AG09309 (cell line): Measurements from ENCODE around the gene ARFGEF2.
"Not testable (repeated sequence)": the region's sequence is repeated elsewhere in the genome, so short reads cannot be mapped to it uniquely, and the experiment has no call there.

ENCODE experiments used
- DNase-seq: peaks from one replicate; pipeline ENCODE4 v3.0.0-alpha.2; 2010; ENCODE audit warnings: low read depth
- H3K4me3 ChIP-seq: 2 replicates; pipeline ENCODE4 v1.5.1; 2011; ENCODE audit warnings: mild to moderate bottlenecking, low read depth, low read length, moderate library complexity; ENCODE audit not compliant: control insufficient read depth
- TF ChIP-seq, protein P1 (sequence below): IDR thresholded peaks from 2 replicates; pipeline ENCODE4 v1.5.1; 2011; ENCODE audit warnings: mild to moderate bottlenecking, low read depth, low read length, inconsistent platforms; ENCODE audit not compliant: insufficient read depth, control insufficient read depth; ENCODE audit errors: missing control alignments

The ARFGEF2 gene

DNA sequence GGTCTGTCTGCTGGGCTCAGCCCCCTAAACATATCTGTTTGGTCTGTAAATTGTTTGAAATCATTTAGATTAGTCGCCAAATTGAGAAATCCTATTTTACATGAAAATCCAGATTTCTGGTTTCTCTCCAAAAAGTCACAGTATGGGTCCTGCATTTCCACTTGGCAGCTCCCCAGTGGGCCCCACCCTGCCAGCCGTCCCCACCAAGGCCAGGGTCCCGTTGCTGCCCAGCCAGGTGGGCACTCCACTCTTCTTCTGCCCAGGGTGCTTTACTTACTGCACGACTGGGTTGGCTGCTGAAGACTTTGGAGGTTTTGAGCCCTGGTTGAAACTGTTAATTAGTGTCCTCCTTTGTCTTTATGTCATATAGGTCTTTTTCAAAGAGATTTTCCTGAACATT, 50.4 kb downstream of the ARFGEF2 start:
- H3K4me3 ChIP-seq, result no peak overlapping the region
- TF ChIP-seq, protein P1, sequence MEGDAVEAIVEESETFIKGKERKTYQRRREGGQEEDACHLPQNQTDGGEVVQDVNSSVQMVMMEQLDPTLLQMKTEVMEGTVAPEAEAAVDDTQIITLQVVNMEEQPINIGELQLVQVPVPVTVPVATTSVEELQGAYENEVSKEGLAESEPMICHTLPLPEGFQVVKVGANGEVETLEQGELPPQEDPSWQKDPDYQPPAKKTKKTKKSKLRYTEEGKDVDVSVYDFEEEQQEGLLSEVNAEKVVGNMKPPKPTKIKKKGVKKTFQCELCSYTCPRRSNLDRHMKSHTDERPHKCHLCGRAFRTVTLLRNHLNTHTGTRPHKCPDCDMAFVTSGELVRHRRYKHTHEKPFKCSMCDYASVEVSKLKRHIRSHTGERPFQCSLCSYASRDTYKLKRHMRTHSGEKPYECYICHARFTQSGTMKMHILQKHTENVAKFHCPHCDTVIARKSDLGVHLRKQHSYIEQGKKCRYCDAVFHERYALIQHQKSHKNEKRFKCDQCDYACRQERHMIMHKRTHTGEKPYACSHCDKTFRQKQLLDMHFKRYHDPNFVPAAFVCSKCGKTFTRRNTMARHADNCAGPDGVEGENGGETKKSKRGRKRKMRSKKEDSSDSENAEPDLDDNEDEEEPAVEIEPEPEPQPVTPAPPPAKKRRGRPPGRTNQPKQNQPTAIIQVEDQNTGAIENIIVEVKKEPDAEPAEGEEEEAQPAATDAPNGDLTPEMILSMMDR, result no peak
- no peak for DNase-seq

DNA sequence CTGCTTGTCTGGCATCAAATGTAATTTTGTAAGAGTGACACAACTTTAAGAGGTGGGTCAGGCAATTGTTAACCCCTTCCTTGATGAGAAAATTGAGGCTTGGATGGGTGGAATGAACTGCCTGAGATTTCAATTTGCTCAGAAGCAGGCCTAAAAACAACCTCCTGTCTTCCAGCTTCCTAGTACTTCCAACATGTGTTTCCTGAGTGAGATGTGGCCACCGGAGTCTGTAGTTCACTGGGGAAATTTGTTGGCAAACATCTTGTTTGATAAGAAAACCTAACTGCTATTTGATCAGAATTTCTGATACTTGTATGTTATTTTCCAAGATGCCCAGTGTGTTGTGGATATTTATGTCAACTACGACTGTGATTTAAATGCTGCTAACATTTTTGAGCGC, 51.3 kb downstream of the ARFGEF2 start:
- H3K4me3 ChIP-seq, result no peak overlapping the region
- TF ChIP-seq, protein P1, result no peak
- DNase-seq, result no peak

DNA sequence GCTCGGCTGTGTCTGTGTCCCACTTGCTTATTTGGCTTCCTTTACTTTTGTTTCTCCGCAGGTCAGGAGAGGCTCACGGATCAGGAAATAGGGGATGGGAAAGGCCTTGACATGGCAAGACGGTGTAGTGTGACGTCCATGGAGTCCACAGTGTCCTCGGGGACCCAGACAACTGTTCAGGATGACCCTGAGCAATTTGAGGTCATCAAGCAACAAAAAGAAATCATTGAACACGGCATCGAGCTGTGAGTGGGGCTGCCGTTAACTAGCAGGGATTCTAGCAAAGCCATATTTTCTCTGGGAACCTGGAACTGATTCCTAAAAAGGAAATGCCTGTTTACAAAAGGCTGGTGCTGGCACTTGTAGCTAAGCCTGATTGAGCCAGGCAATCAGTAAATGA, 54.4 kb downstream of the ARFGEF2 start:
- DNase-seq, result no peak
- TF ChIP-seq, protein P1, result no peak
- H3K4me3 ChIP-seq, result no peak overlapping the region

DNA sequence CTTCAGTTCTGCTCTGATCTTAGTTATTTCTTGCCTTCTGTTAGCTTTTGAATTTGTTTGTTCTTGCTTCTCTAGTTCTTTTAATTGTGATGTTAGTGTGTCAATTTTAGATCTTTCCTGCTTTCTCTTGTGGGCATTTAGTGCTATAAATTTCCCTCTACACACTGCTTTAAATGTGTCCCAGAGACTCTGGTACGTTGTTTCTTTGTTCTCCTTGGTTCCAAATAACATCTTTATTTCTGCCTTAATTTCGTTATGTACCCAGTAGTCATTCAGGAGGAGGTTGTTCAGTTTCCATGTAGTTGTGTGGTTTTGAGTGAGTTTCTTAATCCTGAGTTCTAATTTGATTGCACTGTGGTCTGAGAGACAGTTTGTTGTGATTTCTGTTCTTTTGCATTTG, 58.5 kb downstream of the ARFGEF2 start:
- not testable (repeated sequence) for H3K4me3 ChIP-seq, DNase-seq

DNA sequence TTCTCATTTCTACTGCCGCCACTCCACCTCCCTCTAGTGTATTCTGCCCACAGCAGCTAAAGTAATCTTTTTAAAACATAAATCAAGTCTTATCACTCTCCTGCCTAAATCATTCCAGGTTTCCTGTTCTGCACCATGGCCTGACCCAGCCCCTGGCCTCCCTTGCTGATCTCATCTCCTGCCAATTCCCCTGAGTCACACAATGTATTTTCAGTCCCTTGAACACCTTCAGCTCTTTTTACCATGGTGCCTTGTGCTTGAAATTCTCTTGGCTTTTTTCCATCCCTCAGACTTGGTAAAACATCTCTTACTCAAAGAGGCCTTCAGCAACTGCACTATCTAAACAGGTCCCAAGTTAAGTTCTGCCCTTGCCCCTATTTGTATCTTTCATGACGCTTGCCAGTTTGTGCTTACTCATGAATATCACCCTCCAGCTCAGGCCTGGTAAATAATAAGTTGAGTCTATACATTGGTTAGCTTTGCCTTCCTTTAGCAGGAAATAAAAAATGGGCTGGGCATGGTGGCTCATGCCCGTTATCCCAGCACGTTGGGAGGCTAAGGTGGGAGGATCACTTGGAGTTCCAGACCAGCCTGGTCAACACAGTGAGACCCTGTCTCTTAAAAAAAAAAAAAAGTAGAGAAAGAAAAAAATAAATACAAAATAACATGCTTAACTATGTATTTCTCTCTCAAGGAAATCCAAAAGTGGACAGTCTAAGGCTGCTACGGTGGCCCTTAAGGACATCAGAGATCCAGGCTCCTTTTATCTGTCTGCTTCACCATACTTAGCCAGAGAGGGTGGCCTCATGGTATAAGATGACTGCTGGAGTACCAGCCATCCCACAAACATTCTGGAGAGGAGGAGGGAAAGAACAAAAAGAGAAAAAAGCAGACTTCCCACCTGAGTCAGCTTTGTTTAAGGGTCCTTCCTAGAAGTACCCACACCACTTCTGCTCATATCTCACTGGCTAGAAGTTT, 62.2 kb downstream of the ARFGEF2 start:
- peak; percentile 43 for DNase-seq
- TF ChIP-seq, protein P1, result peak; percentile 8
- H3K4me3 ChIP-seq, result no peak overlapping the region

DNA sequence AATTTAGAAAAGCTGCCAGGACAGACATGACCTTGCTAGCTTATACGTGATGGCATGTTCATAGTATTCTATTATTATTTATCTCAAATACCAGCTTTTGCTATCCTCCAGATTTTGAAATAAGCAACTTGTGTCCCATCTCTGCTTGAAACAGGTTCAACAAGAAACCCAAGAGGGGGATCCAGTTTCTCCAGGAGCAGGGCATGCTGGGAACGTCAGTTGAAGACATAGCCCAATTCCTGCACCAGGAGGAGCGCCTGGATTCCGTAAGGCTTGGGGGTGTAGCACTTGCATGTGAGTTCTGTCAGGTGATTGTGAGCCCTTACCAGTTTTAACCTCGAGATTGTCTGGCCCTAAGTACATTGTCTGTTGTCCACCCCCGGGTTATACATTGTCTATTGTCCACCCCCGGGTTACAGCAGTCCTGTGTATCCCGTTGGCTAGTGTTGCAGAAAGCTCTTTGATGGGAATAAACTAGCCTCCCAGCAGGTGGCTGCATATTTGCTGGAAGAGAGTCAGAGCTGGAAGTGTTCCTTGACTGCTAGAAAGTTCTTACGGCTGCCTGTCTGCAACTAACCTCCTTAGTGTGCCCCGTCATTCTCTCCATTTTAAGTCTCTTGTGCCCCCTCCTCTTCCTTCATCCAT, 63.2 kb downstream of the ARFGEF2 start:
- DNase-seq, result no peak
- H3K4me3 ChIP-seq, result no peak overlapping the region
- TF ChIP-seq, protein P1, result no peak

DNA sequence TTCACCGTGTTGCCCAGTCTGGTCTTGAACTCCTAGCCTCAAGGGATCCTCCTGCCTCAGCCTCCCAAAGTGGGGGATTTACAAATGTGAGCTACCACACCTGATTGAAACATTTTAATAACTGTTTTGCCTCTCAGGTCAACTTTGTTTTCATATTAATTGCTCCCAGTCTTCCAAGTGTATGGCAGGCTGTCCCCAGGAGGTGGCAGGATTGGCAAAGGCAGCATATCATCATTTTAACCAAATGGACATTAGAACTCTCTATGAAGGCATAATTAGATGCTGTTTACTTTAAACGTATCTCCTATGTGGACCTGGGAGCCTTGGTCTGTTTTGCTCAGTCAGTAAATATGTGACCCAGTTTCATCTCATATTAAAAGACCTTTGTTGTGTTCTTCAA, 65.4 kb downstream of the ARFGEF2 start:
- no peak overlapping the region for H3K4me3 ChIP-seq
- TF ChIP-seq, protein P1, result peak; percentile 25
- no peak for DNase-seq
